Calu3 (cell line): ENCODE data around the gene SYNPR. TPM values are rescaled to one million over a fixed set of nuclear protein-coding genes. Genes with fewer than 3 reads are reported as not detected.
"Not testable (repeated sequence)": the region's sequence is repeated elsewhere in the genome, so short reads cannot be mapped to it uniquely, and the experiment has no call there.

Experiments
- BruUV-seq: library from RNA; stranded (reverse); fragments of 400-500 nt; replicated peaks from 2 replicates; lab custom pipeline; 2021; lab: Mats Ljungman, UMichigan
- CTCF ChIA-PET: fragments of 300-600 bp; sonication (Branson Sonifier 250); formaldehyde crosslinking; loops from one replicate; lab custom pipeline; 2022; ENCODE audit warnings: antibody characterized with exemption; lab: Charles Lee
- DNase-seq: peaks from one replicate; pipeline ENCODE4 v3.0.0; 2022
- H3K27ac Mint-ChIP-seq: one replicate; pipeline ENCODE4 v1.8.0; 2022; ENCODE audit warnings: mixed read lengths; ENCODE audit not compliant: unreplicated experiment
- H3K27me3 Mint-ChIP-seq: one replicate; pipeline ENCODE4 v1.8.0; 2022; ENCODE audit warnings: mixed read lengths; ENCODE audit not compliant: unreplicated experiment
- H3K36me3 Mint-ChIP-seq: one replicate; pipeline ENCODE4 v1.8.0; 2022; ENCODE audit warnings: mild to moderate bottlenecking, moderate library complexity, mixed read lengths; ENCODE audit not compliant: insufficient read depth, unreplicated experiment
- H3K4me1 Mint-ChIP-seq: one replicate; pipeline ENCODE4 v1.8.0; 2022; ENCODE audit warnings: mild to moderate bottlenecking, low read depth, mixed read lengths; ENCODE audit not compliant: unreplicated experiment
- H3K4me3 Mint-ChIP-seq: one replicate; pipeline ENCODE4 v1.8.0; 2022; ENCODE audit warnings: mild to moderate bottlenecking, low read depth, moderate library complexity, mixed read lengths; ENCODE audit not compliant: unreplicated experiment
- H3K9me3 Mint-ChIP-seq: one replicate; pipeline ENCODE4 v1.8.0; 2022; ENCODE audit warnings: low read depth, mixed read lengths; ENCODE audit not compliant: unreplicated experiment
- CTCF ChIP-seq: fragments of 200-600 bp; IDR thresholded peaks from one replicate; pipeline ENCODE4 v1.8.0; 2022; ENCODE audit warnings: antibody characterized with exemption; ENCODE audit not compliant: unreplicated experiment
- intact Hi-C: fragments of 100-400 bp; cut with micrococcal nuclease; formaldehyde crosslinking; loops from one replicate; pipeline ENCODE4 v1.10.0; 2022; ENCODE audit not compliant: unreplicated experiment
- total RNA-seq: library from RNA; stranded (reverse); gene quantifications from 2 replicates; pipeline ENCODE4 v1.2.3, GENCODE V29; 2022

The SYNPR gene
- total RNA-seq, 1 experiment from 2014 or later, result 0.90 TPM

DNA sequence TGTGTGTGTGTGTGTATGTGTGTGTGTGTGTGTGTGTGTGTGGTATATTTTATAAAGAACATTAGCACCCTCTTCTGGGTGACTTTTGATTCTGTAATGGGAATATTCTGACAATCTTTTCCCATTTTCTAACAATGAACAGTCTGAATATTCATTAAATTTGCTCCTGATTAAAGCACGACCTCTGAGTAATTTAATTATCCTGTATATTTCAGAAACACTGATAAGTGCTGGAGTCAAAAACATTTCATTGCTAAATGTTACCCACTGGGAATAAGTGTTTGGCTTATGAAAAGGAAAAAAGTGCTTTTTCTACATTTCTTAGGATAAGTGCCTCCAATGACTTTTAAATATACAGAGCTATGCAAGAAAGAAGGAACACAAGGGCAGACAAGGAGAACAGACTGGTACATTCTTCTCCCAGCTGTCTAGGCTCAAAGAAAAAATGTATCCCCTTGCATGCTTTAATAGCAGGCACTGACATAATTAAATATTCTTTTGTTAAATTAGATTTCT is 32.3 kb upstream of the SYNPR start:
- no TSS peak for BruUV-seq
- H3K9me3 Mint-ChIP-seq, result no peaks in the 10 kb centered on the region
- no peak for DNase-seq
- no peaks in the 10 kb centered on the region for H3K36me3 Mint-ChIP-seq
- CTCF ChIA-PET, result no interaction called here
- no peak overlapping the region for H3K27ac Mint-ChIP-seq
- no peak for TF ChIP-seq CTCF
- intact Hi-C loops, result loop anchor here (5.0 kb wide), 1 partner anchor 87 kb away; no protein-coding TSS in a partner anchor
- H3K27me3 Mint-ChIP-seq, result no peaks in the 10 kb centered on the region
- no peaks in the 10 kb centered on the region for H3K4me1 Mint-ChIP-seq
- H3K4me3 Mint-ChIP-seq, result no peak overlapping the region

DNA sequence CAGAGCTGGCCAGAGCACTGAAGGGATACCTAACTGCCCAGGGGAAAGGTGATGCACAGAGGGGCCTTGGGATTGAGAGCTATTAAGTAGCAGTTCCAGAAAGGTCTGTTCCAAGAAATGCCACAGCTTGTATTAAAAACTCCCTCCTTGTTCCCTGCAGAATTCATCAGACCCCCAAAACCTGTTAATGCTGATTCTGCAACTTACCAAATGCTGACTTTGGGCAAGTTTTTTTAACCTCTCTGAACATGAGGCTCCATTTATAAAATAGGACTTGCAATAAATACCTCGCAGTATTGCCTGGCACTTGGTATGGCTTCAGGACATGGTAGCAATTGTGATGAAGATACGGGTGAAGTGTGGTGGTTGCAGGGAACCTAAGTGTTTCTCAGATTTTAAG is 30.1 kb upstream of the SYNPR start:
- no peak for DNase-seq
- no peaks in the 10 kb centered on the region for H3K36me3 Mint-ChIP-seq
- H3K4me1 Mint-ChIP-seq, result no peaks in the 10 kb centered on the region
- CTCF ChIA-PET, result no interaction called here
- no peaks in the 10 kb centered on the region for H3K27me3 Mint-ChIP-seq
- H3K4me3 Mint-ChIP-seq, result no peak overlapping the region
- H3K27ac Mint-ChIP-seq, result no peak overlapping the region
- TF ChIP-seq CTCF, result no peak
- BruUV-seq, result no TSS peak
- intact Hi-C loops, result loop anchor here (5.0 kb wide), 1 partner anchor 84 kb away; no protein-coding TSS in a partner anchor
- no peaks in the 10 kb centered on the region for H3K9me3 Mint-ChIP-seq

- no peak overlapping the region for H3K4me3 Mint-ChIP-seq
- no TSS peak for BruUV-seq
- no peak for TF ChIP-seq CTCF
- no peaks in the 10 kb centered on the region for H3K27me3 Mint-ChIP-seq
- H3K4me1 Mint-ChIP-seq, result no peaks in the 10 kb centered on the region
- intact Hi-C loops, result no loop called here
- no peak for DNase-seq
- H3K36me3 Mint-ChIP-seq, result no peaks in the 10 kb centered on the region
- H3K27ac Mint-ChIP-seq, result no peak overlapping the region
- CTCF ChIA-PET, result no interaction called here
- H3K9me3 Mint-ChIP-seq, result no peaks in the 10 kb centered on the region
Observed at GRCh38 chr3:63251499-63251898, 26.6 kb upstream of the SYNPR start.

- BruUV-seq, result not testable (repeated sequence)
Observed at GRCh38 chr3:63255819-63256218, 22.3 kb upstream of the SYNPR start.

GRCh38 chr3:63264716-63265115 is 13.4 kb upstream of the SYNPR start:
- no peak for DNase-seq
- CTCF ChIA-PET, result no interaction called here
- no TSS peak for BruUV-seq
- H3K4me3 Mint-ChIP-seq, result no peak overlapping the region
- no peaks in the 10 kb centered on the region for H3K4me1 Mint-ChIP-seq
- H3K27me3 Mint-ChIP-seq, result no peaks in the 10 kb centered on the region
- no peak overlapping the region for H3K27ac Mint-ChIP-seq
- H3K9me3 Mint-ChIP-seq, result no peaks in the 10 kb centered on the region
- TF ChIP-seq CTCF, result no peak
- intact Hi-C loops, result no loop called here
- no peaks in the 10 kb centered on the region for H3K36me3 Mint-ChIP-seq

More at GRCh38 chr3:63255819-63256218, 22.3 kb upstream of the SYNPR start:
- H3K27ac Mint-ChIP-seq, H3K9me3 Mint-ChIP-seq, H3K4me1 Mint-ChIP-seq, CTCF ChIA-PET, H3K36me3 Mint-ChIP-seq, H3K4me3 Mint-ChIP-seq, intact Hi-C loops, H3K27me3 Mint-ChIP-seq: not testable (repeated sequence)
- DNase-seq, result peak; percentile 35
